ENCODE data around the gene SPATA16. TPM values are rescaled to one million over a fixed set of nuclear protein-coding genes. Genes with fewer than 3 reads are reported as not detected.

SPATA16 gene
- total and polyA plus RNA-seq, 8 donors, result not detected

GRCh38 chr3:173064631-173065030 is 76.4 kb downstream of the SPATA16 start:
- Histone ChIP-seq H3K36me3 (no peaks in the 10 kb centered on the region), H3K9me3 (no peaks in the 10 kb centered on the region), H3K27ac (no peak overlapping the region), H3K4me1 (peaks cover 0 to 6% (median 2%) of the 10 kb centered on the region in 4 donors), H3K27me3 (no peaks in the 10 kb centered on the region), H3K4me3 (no peak overlapping the region)
- WGBS, 5 donors, result 80 to 91% (median 88%) methylated on average over 1 of the region's 1 CpG
- intact Hi-C loops (cut with DNase I; ENCODE audit: low total_unique reads), result no loop called here
- TF ChIP-seq CTCF (IDR thresholded peaks at IDR 0.05) (no peak), POLR2AphosphoS5 (IDR thresholded peaks at IDR 0.05) (no peak), EP300 (IDR thresholded peaks at IDR 0.05) (no peak), POLR2A (IDR thresholded peaks at IDR 0.05) (no peak)
- no peak for DNase-seq

GRCh38 chr3:173058229-173058628 is 82.8 kb downstream of the SPATA16 start:
- no peaks in the 10 kb centered on the region for H3K9me3 ChIP-seq
- H3K36me3 ChIP-seq, result no peaks in the 10 kb centered on the region
- TF ChIP-seq CTCF (IDR thresholded peaks at IDR 0.05) (no peak), POLR2A (IDR thresholded peaks at IDR 0.05) (no peak), EP300 (IDR thresholded peaks at IDR 0.05) (no peak), POLR2AphosphoS5 (IDR thresholded peaks at IDR 0.05) (no peak)
- no peak overlapping the region for H3K27ac ChIP-seq
- intact Hi-C loops (cut with DNase I; ENCODE audit: low total_unique reads), result no loop called here
- H3K27me3 ChIP-seq, result no peaks in the 10 kb centered on the region
- DNase-seq, result no peak
- H3K4me1 ChIP-seq, result no peaks in the 10 kb centered on the region
- no peak overlapping the region for H3K4me3 ChIP-seq
- 85 to 93% (median 86%) methylated on average over 2 of the region's 2 CpGs for WGBS, 5 donors

GRCh38 chr3:173055228-173055933 is 85.7 kb downstream of the SPATA16 start:
- intact Hi-C loops (cut with DNase I; ENCODE audit: low total_unique reads), result no loop called here
- Histone ChIP-seq H3K4me1 (no peaks in the 10 kb centered on the region), H3K27ac (no peak overlapping the region), H3K27me3 (no peaks in the 10 kb centered on the region), H3K9me3 (no peaks in the 10 kb centered on the region), H3K4me3 (no peak overlapping the region), H3K36me3 (no peaks in the 10 kb centered on the region)
- DNase-seq, result no peak
- TF ChIP-seq POLR2AphosphoS5 (IDR thresholded peaks at IDR 0.05), result no peak
- TF ChIP-seq CTCF (IDR thresholded peaks at IDR 0.05), result no peak
- no peak for TF ChIP-seq POLR2A (IDR thresholded peaks at IDR 0.05)
- no peak for TF ChIP-seq EP300 (IDR thresholded peaks at IDR 0.05)
- 60 to 75% (median 67%) methylated on average over 2 of the region's 2 CpGs for WGBS, 5 donors

GRCh38 chr3:173049360-173049759 is 91.7 kb downstream of the SPATA16 start:
- no peak for DNase-seq
- Histone ChIP-seq H3K36me3 (no peaks in the 10 kb centered on the region), H3K9me3 (no peaks in the 10 kb centered on the region), H3K4me3 (no peak overlapping the region), H3K27ac (no peak overlapping the region), H3K27me3 (no peaks in the 10 kb centered on the region), H3K4me1 (no peaks in the 10 kb centered on the region)
- intact Hi-C loops (cut with DNase I; ENCODE audit: low total_unique reads), result loop anchor here (10.0 kb wide), 1 partner anchor 215 kb away; no protein-coding TSS in a partner anchor
- WGBS, 5 donors, result 83 to 97% (median 91%) methylated on average over 2 of the region's 2 CpGs
- no peak for TF ChIP-seq POLR2AphosphoS5 (IDR thresholded peaks at IDR 0.05)
- TF ChIP-seq CTCF (IDR thresholded peaks at IDR 0.05), result no peak
- no peak for TF ChIP-seq EP300 (IDR thresholded peaks at IDR 0.05)
